ENCODE data around the gene SPIN2B.

DNA sequence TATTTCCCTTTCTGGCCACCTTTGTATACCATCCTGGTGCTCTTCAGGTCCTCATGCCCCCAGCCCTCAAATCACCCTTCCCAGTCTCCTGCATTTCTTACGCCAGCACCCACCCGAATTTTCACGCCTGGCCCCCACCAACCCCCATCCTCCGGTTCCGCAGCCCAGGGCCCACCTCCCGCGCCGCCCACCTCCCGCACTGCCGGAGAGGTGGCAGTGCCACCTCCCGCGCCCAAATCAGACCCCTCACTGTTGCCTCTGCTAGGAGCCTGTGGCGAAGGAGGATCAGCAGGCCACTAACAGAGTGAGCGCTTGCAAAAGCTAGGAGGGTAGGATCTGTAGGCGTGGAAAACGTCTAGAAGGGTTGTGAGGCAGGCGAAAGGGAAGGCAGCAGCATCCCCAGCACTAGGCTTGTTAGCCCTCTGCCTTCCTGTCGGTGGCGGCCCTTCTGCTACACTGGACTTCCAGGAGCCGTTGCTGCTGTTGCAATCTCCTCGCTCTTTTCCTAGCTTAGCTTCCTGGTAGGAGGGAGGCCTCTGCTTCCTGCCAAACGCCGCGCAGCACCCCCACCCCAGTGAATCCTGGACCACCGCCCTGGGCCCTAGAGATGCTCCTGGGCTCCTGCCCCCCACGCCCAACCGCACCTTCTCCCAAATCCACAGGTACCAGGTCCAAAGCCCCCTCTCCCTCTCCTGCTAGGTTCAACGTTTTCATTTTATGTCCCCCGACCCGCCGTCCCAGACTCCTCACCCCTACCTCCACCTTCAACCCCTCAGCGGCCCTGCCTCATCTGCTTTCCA lies 51.0 kb downstream of the SPIN2B start:
- TF ChIP-seq EP300 (IDR thresholded peaks at IDR 0.05) (no peak), POLR2AphosphoS5 (IDR thresholded peaks at IDR 0.05) (no peak), POLR2A (IDR thresholded peaks at IDR 0.05) (no peak)
- TF ChIP-seq, protein P1, sequence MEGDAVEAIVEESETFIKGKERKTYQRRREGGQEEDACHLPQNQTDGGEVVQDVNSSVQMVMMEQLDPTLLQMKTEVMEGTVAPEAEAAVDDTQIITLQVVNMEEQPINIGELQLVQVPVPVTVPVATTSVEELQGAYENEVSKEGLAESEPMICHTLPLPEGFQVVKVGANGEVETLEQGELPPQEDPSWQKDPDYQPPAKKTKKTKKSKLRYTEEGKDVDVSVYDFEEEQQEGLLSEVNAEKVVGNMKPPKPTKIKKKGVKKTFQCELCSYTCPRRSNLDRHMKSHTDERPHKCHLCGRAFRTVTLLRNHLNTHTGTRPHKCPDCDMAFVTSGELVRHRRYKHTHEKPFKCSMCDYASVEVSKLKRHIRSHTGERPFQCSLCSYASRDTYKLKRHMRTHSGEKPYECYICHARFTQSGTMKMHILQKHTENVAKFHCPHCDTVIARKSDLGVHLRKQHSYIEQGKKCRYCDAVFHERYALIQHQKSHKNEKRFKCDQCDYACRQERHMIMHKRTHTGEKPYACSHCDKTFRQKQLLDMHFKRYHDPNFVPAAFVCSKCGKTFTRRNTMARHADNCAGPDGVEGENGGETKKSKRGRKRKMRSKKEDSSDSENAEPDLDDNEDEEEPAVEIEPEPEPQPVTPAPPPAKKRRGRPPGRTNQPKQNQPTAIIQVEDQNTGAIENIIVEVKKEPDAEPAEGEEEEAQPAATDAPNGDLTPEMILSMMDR (IDR thresholded peaks at IDR 0.05): no peak
